Endodermal cell (in vitro differentiated cells): ENCODE data around the gene CLTB. TPM values are rescaled to one million over a fixed set of nuclear protein-coding genes. Genes with fewer than 3 reads are reported as not detected.
"Not testable (repeated sequence)": the region's sequence is repeated elsewhere in the genome, so short reads cannot be mapped to it uniquely, and the experiment has no call there.

ENCODE experiments used
- DNase-seq: peaks from one replicate; pipeline ENCODE4 v3.0.0-alpha.2; 2017
- H3K27ac ChIP-seq: 2 replicates; pipeline ENCODE4 v1.5.1; 2013; ENCODE audit warnings: mild to moderate bottlenecking, low read depth, low read length, moderate library complexity
- H3K27me3 ChIP-seq: 2 replicates; pipeline ENCODE4 v1.6.1; 2013; ENCODE audit warnings: mild to moderate bottlenecking, low read length, moderate library complexity; ENCODE audit not compliant: insufficient read depth, control insufficient read depth, poor library complexity, severe bottlenecking
- H3K36me3 ChIP-seq: 2 replicates; pipeline ENCODE4 v1.7.0; 2013; ENCODE audit warnings: mild to moderate bottlenecking, low read length, moderate library complexity; ENCODE audit not compliant: control insufficient read depth, insufficient read depth
- H3K4me1 ChIP-seq: one replicate; pipeline ENCODE4 v1.7.0; 2013; ENCODE audit warnings: low read length; ENCODE audit not compliant: control insufficient read depth, insufficient read depth
- H3K4me3 ChIP-seq: 2 replicates; pipeline ENCODE4 v1.5.1; 2013; ENCODE audit warnings: mild to moderate bottlenecking, low read length, moderate library complexity
- H3K9ac ChIP-seq: 2 replicates; pipeline ENCODE4 v1.6.1; 2013; ENCODE audit warnings: mild to moderate bottlenecking, low read length, moderate library complexity; ENCODE audit not compliant: poor library complexity, severe bottlenecking; ENCODE audit errors: extremely low read depth
- H3K9me3 ChIP-seq: 2 replicates; pipeline ENCODE4 v1.6.1; 2013; ENCODE audit warnings: mild to moderate bottlenecking, low read length, moderate library complexity; ENCODE audit not compliant: control insufficient read depth
- H3K27ac Mint-ChIP-seq: 2 replicates; pipeline ENCODE4 v1.8.0; 2020; ENCODE audit warnings: mixed read lengths
- H3K27me3 Mint-ChIP-seq: 2 replicates; pipeline ENCODE4 v1.8.0; 2021; ENCODE audit warnings: mild to moderate bottlenecking, mixed read lengths; ENCODE audit not compliant: insufficient read depth
- H3K36me3 Mint-ChIP-seq: 2 replicates; pipeline ENCODE4 v1.8.0; 2020; ENCODE audit warnings: low read depth, mixed read lengths
- H3K4me1 Mint-ChIP-seq: 2 replicates; pipeline ENCODE4 v1.8.0; 2020; ENCODE audit warnings: mixed read lengths
- H3K4me3 Mint-ChIP-seq: 2 replicates; pipeline ENCODE4 v1.8.0; 2020; ENCODE audit warnings: mild to moderate bottlenecking, moderate library complexity, mixed read lengths
- H3K9me3 Mint-ChIP-seq: 2 replicates; pipeline ENCODE4 v1.8.0; 2020; ENCODE audit warnings: mild to moderate bottlenecking, mixed read lengths
- WGBS, 2 experiments: methylation state at CpG; one replicate each; pipeline versions ENCODE4 v1.1.5 to v1.1.7; 2013; ENCODE audit warnings: missing lambda C conversion rate in 2 of 2, mixed read lengths in 1 of 2; ENCODE audit not compliant: insufficient coverage in 1 of 2, insufficient read length in 1 of 2; 5-methylcytosine and 5-hydroxymethylcytosine counted together
- total RNA-seq, 2 donors: library from RNA; stranded (reverse); fragmentation: NEBNext Ultra II Directional in 1 of 2; extraction: Animal tissue kit (Norgen Biotek cat#: 25700) in 1 of 2; gene quantifications; 2 replicates in 1 of 2; 3 replicates in 1 of 2; pipeline ENCODE4 v1.2.1, GENCODE V29; 2021
- TF ChIP-seq, protein P1 (sequence below): fragments of 200-600 bp; sonication (generic); conservative IDR thresholded peaks from 2 replicates; pipeline ENCODE4 v1.5.0; 2021; ENCODE audit warnings: antibody characterized with exemption, mild to moderate bottlenecking

The CLTB gene
- total RNA-seq, 2 donors from 2014 or later, result 40.9 to 49.7 TPM

DNA sequence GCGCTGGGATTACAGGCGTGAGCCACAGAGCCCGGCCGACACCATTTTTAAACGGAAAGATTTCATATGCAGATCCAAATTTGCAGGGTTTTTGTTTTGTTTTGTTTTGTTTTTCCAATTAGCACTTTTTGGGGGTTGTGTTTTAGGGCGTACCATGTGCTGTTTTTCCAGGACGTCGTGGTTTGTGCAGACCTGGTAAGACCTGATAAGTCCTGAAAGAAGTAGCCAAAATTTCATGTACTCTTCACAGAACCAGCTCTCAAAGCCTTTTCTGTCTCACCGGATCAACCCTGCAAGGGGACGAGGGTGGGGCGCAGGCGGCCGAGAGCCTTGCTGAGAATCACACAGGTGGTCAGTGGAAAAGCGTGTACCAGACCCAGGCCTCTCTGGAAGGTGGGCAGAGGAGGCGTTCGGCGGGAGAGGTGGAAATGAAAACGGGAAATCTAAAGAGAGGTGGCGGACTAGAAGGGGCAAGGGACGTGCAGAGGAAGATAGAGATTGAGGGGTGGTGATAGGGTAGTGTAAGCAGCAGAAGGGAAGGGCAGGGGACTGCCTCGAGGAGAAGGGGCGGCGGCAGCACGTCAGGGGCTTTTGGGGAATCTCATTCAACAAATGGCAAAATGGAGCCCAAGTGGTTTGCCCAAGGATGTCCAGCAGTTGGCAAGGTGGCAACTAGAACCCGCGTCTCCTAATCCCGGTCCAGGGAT, 30.7 kb upstream of the CLTB start:
- H3K36me3 ChIP-seq, result peaks cover 13% of the 10 kb centered on the region
- DNase-seq, result peak; percentile 69
- peak overlapping the region; percentile 91 for H3K4me3 ChIP-seq
- H3K27ac Mint-ChIP-seq, result peak overlapping the region; percentile 98
- H3K4me1 Mint-ChIP-seq, result peaks cover 8% of the 10 kb centered on the region
- peaks cover 6% of the 10 kb centered on the region for H3K4me1 ChIP-seq
- peaks cover 2% of the 10 kb centered on the region for H3K9me3 Mint-ChIP-seq
- peak overlapping the region; percentile 42 for H3K27ac ChIP-seq
- peak overlapping the region; percentile 93 for H3K9ac ChIP-seq
- WGBS, 2 experiments, result 20 to 28% methylated on average over 23 to 27 of the region's 27 CpGs
- H3K36me3 Mint-ChIP-seq, result peaks cover 8% of the 10 kb centered on the region
- peak overlapping the region; percentile 95 for H3K4me3 Mint-ChIP-seq
- H3K9me3 ChIP-seq, result no peaks in the 10 kb centered on the region
- no peaks in the 10 kb centered on the region for H3K27me3 Mint-ChIP-seq
- no peaks in the 10 kb centered on the region for H3K27me3 ChIP-seq
- TF ChIP-seq, protein P1, sequence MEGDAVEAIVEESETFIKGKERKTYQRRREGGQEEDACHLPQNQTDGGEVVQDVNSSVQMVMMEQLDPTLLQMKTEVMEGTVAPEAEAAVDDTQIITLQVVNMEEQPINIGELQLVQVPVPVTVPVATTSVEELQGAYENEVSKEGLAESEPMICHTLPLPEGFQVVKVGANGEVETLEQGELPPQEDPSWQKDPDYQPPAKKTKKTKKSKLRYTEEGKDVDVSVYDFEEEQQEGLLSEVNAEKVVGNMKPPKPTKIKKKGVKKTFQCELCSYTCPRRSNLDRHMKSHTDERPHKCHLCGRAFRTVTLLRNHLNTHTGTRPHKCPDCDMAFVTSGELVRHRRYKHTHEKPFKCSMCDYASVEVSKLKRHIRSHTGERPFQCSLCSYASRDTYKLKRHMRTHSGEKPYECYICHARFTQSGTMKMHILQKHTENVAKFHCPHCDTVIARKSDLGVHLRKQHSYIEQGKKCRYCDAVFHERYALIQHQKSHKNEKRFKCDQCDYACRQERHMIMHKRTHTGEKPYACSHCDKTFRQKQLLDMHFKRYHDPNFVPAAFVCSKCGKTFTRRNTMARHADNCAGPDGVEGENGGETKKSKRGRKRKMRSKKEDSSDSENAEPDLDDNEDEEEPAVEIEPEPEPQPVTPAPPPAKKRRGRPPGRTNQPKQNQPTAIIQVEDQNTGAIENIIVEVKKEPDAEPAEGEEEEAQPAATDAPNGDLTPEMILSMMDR, result peak; percentile 8

DNA sequence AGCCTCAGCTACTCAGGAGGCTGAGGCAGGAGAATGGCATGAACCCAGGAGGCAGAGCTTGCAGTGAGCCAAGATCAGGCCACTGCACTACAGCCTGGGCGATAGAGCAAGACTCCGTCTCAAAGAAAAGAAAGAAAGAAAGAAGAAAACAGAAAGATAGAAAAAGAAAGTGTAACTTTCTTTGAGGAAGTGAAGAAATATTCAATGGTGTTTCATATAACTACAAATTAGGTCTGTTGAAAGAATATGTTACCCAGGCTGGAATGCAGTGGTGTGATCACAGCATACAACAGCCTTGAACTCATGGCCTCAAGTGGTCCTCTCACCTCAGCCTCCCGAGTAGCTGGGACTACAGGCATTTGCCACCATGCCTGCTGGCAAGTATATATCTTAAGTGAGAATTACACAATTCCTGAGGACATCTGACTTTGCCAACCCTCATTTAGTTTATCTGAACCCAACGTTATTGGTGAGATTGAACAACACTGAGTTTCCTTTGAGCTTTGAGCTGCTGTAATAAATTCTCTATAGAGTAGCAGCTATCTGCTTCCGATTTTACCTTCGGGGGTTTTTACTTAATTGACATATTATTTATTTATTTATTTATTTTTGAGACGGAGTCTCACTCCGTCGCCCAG, 29.8 kb upstream of the CLTB start:
- H3K36me3 ChIP-seq, result peaks cover 10% of the 10 kb centered on the region
- DNase-seq, result no peak
- H3K4me1 ChIP-seq, result peaks cover 14% of the 10 kb centered on the region
- H3K27ac Mint-ChIP-seq, result no peak overlapping the region
- H3K9me3 ChIP-seq, result no peaks in the 10 kb centered on the region
- TF ChIP-seq, protein P1, result no peak
- WGBS, 2 experiments, result 92 to 95% methylated on average over 5 to 8 of the region's 9 CpGs
- H3K36me3 Mint-ChIP-seq, result peaks cover 8% of the 10 kb centered on the region
- H3K27ac ChIP-seq, result no peak overlapping the region
- no peak overlapping the region for H3K9ac ChIP-seq
- H3K27me3 Mint-ChIP-seq, result no peaks in the 10 kb centered on the region
- no peak overlapping the region for H3K4me3 ChIP-seq
- H3K9me3 Mint-ChIP-seq, result peaks cover 2% of the 10 kb centered on the region
- no peaks in the 10 kb centered on the region for H3K27me3 ChIP-seq
- peaks cover 16% of the 10 kb centered on the region for H3K4me1 Mint-ChIP-seq
- peak overlapping the region; percentile 95 for H3K4me3 Mint-ChIP-seq

DNA sequence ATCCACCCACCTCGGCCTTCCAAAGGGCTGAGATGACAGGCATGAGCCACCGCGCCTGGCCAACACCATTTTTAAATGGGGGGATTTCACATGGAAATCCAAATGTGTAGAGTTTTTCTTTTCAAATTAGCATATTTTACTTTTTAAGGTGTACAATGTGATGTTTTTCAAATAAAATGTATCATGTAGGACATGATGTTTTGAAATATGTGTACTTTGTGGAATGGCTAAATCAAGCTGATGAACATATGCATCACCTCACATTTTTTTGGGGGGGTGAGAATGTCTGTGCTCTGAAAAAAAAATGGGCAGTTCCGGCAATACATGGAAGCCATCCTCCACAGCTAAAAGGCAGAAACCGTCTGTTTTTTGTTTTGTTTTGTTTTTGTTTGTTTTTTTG, 28.4 kb upstream of the CLTB start:
- Histone ChIP-seq H3K4me1 (peaks cover 18% of the 10 kb centered on the region), H3K4me3 (no peak overlapping the region), H3K9ac (no peak overlapping the region), H3K36me3 (no peaks in the 10 kb centered on the region), H3K27me3 (no peaks in the 10 kb centered on the region), H3K27ac (no peak overlapping the region), H3K9me3 (no peaks in the 10 kb centered on the region)
- peaks cover 23% of the 10 kb centered on the region for H3K4me1 Mint-ChIP-seq
- TF ChIP-seq, protein P1, result no peak
- no peak overlapping the region for H3K4me3 Mint-ChIP-seq
- peaks cover 2% of the 10 kb centered on the region for H3K9me3 Mint-ChIP-seq
- DNase-seq, result no peak
- WGBS, 2 experiments, result 69 to 95% methylated on average over 3 to 5 of the region's 5 CpGs
- no peak overlapping the region for H3K27ac Mint-ChIP-seq
- H3K27me3 Mint-ChIP-seq, result no peaks in the 10 kb centered on the region
- H3K36me3 Mint-ChIP-seq, result no peaks in the 10 kb centered on the region

DNA sequence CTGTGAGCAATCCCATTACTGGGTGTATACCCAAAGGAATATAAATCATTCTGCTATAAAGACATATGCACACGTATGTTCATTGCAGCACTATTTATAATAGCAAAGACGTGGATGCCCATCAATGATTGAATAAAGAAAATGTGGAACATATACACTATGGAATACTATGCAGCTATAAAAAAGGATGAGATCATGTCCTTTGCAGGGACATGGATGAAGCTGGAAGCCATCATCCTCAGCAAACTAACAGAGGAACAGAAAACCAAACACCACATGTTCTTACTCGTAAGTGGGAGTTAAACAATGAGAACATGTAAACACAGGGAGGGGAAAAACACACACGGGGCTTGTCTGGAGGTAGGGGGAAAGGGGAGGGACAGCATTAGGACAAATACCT, 26.6 kb upstream of the CLTB start:
- peak overlapping the region; percentile 83 for H3K27ac Mint-ChIP-seq
- H3K36me3 ChIP-seq, result not testable (repeated sequence)

More for the DNA sequence above, 26.6 kb upstream of the CLTB start:
- not testable (repeated sequence) for H3K36me3 Mint-ChIP-seq, H3K9ac ChIP-seq, H3K4me3 Mint-ChIP-seq, H3K27me3 Mint-ChIP-seq, H3K27ac ChIP-seq, DNase-seq, H3K27me3 ChIP-seq, H3K9me3 Mint-ChIP-seq, H3K9me3 ChIP-seq
- WGBS, 2 experiments, result 89 to 97% methylated on average over 3 to 4 of the region's 4 CpGs
- peaks cover 25% of the 10 kb centered on the region for H3K4me1 Mint-ChIP-seq
- Histone ChIP-seq H3K4me1 (peaks cover 18% of the 10 kb centered on the region), H3K4me3 (peak overlapping the region; percentile 19)
